RPMI7951 (cell line): ENCODE data around the gene WDFY3. TPM values are rescaled to one million over a fixed set of nuclear protein-coding genes. Genes with fewer than 3 reads are reported as not detected.

Experiments
- DNase-seq: peaks from one replicate; pipeline ENCODE4 v3.0.0-alpha.2; 2012; ENCODE audit warnings: low read depth
- total RNA-seq: library from RNA; depleted of rRNA; stranded (reverse); fragments of >200 nt; shearing (Covaris generic); gene quantifications from 2 replicates; pipeline ENCODE4 v1.2.3, GENCODE V29; 2014

Gene WDFY3
- total RNA-seq, 1 experiment from 2014 or later, result 22.7 TPM

GRCh38 chr4:84948056-84948455 is 18.4 kb downstream of the WDFY3 start:
- no peak for DNase-seq

DNA sequence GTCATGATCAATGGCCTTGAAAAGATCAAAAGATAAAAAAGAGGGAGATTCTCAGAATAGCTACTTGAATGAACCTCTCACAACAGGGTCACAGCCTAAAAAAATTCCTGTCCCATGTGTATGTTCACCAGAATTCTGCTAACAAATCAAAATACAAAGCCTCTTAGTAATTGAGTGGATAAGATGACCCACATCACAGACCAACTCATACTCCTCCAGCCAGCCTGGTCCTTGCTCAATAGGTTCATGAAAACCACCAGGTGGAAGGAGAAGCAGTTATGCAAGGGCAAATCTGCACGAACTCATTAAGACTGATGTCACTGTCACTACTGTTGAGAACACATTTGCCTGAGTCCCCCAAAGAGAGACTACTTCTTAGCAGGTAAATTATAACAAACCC is 21.5 kb downstream of the WDFY3 start:
- peak; percentile 14 for DNase-seq

DNA sequence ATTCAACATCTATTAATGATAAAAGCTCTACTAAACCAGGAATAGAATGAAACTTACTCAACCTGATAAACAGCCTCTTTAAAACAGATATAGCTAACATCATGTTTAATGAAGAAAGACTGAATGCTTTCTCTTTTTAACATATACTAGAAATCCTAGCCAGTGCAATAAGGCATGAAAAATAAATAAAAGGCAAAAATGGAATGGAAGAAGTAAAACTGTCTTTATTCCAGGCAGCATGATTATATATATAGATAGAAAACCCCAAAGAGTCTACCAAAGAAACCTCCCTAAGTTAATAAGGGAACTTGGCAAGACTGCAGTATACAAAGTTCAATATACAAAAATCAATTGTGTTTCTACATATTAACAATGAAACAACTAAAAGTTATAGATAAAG is 25.5 kb downstream of the WDFY3 start:
- DNase-seq, result no peak

GRCh38 chr4:84939113-84939512 is 27.4 kb downstream of the WDFY3 start:
- DNase-seq, result peak; percentile 49

- DNase-seq, result peak; percentile 53
These were observed 28.2 kb downstream of the WDFY3 start for GRCh38 chr4:84938316-84938715.

DNA sequence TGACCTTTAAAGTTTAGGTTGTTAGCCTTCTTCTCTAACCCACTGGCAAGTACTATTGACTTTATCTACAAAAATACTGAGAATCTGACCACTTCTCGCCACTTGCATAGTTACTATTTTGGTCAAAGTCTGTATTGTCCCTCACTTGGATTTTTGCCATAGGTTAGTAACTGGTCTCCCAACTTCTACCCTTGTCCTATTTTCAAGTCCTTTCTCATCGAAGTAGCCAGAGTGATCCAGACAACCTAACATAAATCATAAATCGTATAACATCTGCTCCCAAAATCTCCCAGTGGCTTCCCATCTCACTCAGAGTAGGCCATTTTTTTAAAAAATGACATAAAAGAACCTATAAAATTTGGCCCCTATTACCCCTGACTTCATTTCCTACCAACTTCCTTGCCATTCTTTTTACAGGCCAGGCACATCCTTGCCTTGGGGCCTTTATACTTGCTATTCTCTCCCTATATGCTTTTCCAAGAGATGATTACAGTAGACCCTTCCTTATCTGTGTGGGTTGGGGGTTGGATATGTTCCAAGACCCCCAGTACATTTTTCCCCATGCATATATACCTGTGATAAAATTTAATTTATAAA is 29.0 kb downstream of the WDFY3 start:
- DNase-seq, result no peak

DNA sequence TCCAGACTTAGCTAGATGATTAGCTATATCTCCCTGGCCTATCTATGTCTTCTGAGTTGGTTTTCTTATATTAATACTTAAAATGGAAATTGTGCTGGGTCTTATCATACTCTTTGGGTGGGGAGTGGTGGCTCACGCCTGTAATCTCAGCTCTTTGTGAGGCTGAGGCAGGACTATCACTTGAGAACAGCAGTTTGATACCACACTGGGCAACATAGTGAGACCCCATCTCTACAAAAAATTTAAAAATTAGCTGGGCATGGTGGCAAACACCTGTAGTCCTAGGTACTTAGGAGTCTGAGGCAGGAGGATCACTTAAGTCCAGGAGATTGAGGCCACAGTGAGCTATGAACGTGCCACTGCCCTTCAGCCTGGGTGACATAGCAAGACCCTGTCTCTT is 30.4 kb downstream of the WDFY3 start:
- no peak for DNase-seq

DNA sequence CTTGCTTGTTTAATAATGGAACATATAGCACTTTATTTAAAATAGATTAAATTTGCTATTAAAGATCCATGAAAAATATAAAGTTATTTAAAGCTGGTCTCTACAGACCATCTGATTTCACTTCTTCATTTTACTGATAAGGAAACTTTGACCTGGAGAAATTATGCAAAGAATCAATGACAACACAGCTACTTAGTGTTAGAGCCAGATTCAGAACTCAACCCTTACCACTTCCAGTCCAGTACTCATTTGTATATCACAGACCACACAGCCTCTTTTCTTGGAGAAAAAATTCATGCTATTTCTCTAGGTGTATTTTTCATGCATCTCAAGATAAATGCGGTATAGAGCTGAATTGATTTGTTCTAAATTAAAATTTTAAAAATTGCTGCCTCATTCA is 34.0 kb downstream of the WDFY3 start:
- no peak for DNase-seq

GRCh38 chr4:84931961-84932360 is 34.5 kb downstream of the WDFY3 start:
- no peak for DNase-seq

DNA sequence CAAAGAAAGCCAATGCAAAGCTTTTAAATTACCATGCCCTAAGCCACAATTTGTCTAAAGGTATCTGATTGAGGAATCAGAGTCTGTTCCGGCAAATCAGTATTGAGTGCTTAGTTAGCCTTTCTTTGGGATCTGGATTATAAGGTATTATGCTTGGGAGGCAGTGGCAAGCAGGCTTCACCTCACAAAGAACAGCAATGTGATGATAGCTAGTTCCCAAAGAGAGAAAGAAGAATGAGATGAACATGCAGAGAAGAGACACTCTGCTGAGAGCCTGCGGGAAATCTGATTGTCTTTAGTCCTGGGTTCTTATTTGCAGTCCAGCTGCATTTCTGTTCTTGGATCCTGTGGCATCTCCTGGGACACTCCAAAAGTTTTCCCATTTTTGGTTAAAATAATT is 35.2 kb downstream of the WDFY3 start:
- DNase-seq, result no peak

- no peak for DNase-seq
These were observed 38.4 kb downstream of the WDFY3 start for GRCh38 chr4:84928089-84928488.

- no peak for DNase-seq
These were observed 39.1 kb downstream of the WDFY3 start for GRCh38 chr4:84927428-84927827.

DNA sequence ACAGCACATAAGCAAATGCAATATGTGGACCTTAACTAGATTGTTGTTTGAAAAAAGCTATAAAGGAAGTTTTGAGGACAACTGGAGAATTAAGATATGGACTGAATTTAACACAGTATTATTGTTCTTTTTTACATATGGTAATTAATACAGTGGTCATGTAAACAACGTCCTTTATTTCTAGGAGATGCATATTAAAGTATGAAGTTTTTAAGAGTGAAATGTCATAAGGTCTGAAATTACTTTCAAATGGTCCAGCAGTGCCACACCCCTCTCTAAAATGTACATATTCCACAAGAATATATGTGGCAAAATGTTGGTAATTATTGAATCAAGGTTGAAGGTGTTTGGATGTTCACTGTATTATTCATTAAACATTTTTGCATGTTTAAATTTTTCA is 40.9 kb downstream of the WDFY3 start:
- no peak for DNase-seq

DNA sequence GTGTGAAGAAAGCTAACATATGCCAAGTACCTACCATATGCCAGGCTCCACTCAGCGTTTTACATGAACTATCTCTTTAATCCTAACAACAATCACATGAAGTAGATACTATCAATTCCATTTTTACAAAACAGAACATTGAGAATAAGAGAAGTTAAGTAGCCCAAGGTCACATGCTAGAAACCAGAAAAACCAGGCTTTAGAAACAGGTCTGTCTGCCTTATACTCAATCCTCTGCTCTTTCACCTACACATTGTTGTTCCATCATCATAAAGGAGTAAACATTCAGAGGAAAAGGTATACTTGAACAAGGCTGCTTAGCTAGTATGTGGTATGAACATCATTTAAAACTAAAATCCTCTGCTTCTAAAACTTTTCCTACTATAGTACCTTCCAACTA is 42.1 kb downstream of the WDFY3 start:
- no peak for DNase-seq

DNA sequence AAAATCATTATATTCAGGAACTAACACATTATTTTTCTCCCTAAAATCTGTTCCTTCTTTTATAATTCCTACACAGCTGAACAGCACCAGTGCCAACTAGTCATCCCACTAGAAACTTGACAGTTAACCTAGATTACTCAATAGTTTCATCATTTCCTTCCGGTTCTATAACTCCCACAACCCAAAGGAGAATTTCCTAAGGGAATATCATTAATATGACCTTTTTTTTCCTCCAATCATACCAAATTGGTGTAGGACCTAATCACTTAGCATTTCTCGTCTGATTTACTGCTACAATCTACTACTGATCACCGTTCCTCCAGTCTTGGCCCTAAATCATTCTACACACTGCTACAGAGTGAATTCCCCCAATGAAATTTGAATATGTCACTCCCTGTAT is 45.9 kb downstream of the WDFY3 start:
- peak; percentile 60 for DNase-seq

DNA sequence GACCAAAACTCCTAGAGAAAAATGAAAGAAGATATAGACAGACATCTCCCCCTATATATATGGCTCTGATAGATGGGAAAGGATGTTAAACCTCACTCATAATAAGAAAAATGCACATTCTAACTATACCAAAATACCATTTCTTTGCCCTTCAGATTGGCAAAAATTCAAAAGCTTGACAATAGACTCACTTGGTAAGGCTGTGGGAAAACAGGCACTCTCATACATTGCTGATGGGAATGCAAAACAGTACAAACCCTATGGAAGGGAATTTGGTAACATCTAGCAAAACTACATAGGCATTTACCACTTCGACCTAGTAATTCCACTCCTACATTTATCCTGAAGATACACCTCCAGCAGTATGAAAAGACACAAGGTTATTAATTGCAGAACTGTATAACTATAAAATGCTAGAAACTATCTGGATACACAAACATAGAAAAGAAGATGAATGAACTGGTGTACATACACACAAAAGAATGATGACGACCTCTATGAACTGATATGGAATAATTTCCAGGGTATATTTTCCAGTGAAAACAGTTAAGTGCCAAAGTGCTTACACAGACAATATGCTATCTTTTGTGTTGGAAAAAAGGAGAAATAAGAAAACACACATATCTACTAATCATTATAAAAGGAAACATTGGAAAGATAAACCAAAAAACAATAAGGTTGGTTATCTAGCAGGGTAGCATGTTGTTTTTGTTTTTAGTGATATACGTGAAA is 48.5 kb downstream of the WDFY3 start:
- DNase-seq, result no peak

DNA sequence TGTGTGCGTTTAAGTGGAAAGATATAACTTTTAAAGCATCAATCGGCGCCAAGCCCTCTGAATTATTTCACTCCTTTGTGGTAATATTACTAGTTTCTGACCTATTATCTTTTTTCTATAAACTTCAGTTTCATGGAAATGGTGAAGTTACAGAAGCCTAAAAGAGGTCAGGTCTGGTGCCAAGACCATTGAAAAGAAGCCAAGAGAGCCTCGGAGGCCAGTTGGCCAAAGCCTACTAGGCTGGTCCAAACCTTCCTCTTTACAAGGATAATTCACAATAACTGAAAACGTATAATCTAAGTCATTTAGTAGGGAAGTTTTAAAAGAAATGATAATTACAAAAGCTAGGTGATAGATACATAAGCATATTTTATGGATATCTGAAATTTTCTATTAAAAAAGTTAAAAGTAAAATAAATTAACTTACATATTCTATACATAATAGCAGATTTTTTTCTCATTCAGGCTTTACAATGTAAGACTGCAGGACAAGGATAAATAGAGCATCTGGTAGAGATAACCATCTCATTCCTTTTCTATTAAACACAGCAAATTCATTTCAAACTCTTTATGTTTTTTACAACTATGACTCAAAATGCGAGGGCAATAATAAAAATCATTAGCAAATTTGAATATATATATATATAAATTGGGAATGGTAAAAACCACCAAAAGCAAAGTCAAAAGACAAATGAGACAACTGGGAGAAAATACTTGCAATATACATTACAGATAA is 49.2 kb downstream of the WDFY3 start:
- no peak for DNase-seq

DNA sequence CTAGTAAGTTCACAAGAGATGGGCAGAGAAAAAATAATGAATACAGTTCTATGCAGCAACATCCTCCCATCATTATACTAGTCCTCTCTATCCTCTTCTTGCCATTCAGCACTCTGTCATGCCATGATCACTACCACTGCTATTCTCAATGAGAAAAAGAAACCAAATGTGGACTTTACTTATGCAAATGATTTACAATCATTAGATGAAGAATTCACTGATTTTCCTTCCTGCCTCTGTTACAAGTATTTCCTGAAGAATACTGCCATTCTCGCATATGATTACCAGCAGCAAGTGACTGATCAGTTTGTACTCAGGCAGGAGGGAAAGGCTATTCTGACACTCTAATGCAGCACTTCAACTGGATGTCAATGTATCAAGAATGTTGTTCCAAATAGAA is 50.3 kb downstream of the WDFY3 start:
- DNase-seq, result no peak

GRCh38 chr4:84915396-84915780 is 51.1 kb downstream of the WDFY3 start:
- no peak for DNase-seq

DNA sequence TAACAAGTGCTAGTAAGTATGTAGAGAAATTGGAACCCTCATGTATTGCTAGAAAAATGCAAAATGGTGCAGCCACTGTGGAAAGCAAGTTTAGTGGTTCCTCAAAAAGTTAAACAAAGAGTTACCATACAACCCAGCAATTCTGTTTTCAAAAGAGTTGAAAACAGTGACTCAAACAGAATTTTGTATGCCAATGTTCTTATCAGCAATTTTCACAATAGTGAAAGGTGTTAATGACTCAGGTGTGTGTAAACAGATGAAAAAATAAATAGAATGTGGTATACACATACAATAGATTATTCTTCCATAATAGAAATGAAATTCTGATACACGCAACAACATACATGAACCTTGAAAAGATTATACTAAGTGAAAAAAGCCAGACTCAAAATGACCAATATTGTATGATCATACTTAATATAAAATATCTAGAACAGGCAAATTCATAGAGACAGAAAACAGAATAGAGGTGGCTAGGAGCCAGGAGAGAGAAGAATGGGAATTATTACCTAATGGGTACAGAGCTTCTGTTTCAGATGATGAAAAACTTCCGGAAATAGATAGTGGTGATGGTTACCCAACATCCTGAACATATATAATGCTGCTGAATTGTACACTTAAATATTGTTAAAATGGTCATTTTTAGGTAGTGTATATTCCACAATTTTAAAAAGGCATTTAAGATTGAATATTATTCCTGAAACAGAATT is 51.6 kb downstream of the WDFY3 start:
- no peak for DNase-seq

GRCh38 chr4:84913176-84913575 is 53.3 kb downstream of the WDFY3 start:
- no peak for DNase-seq

GRCh38 chr4:84912741-84913140 is 53.7 kb downstream of the WDFY3 start:
- DNase-seq, result no peak

DNA sequence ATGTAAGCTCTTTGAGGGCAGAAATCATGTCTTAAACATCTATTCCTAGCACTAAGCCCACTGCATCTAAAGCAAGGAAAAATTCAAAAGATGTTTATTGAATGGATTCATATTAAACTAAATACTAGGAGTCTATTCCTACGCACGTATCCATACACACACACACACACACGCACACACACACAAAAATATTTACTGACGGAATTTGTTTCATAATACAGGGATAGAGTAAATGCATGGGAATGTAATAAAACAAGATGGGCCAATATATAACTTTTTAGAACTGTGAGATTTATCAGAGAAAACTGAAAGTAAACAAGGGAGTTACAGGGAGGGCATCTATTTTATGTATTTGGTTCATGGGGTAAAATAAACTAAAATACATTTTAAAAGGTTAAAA is 57.6 kb downstream of the WDFY3 start:
- DNase-seq, result no peak
